Measurements from ENCODE around the gene CCDC7. TPM values are rescaled to one million over a fixed set of nuclear protein-coding genes. Genes with fewer than 3 reads are reported as not detected.
A peak's percentile ranks its signal among the peaks of the same experiment; 100 is the strongest.

CCDC7 gene
- total and polyA plus RNA-seq, 2 experiments from 2014 or later = 4.2 to 6.4 TPM

DNA sequence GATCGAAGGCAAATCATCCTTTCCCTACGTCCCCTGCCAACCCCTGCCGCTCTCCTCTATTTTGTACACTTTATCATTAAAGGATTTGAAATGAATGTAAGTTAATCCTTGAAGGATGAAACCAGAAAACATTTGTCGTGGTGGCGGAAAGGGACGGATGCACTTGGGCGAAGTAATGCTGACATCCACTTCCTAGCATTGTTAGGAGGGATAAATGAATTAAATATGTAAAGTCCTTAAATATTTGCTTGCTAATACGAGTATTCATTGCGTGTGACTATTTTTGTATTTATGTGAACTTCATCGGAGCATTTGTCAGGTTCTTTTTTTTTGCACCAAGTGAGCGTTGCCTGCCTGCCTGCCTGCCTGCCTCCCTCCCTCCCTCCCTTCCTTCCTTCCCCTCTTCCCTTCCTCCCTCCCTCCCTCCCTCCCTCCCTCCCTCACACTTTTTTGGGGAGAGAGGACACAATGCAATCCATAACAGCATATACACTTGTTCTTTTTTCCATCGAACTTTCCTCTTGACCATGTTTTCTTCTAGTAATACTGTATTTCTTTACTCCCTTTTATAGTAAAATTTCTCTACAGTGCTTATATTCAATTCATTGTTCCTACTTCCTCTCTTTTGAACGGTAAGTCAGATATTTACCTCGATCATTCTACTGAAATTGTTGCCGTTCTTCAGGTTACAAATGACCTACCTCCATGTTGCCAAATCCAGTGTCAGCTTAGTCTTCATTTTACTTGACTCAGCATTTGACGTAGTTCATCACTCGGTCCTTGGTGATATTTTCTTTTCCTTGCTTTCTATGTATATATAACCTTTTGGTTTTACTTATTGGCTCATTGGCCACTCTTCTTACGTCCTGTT, 831 bp downstream of the CCDC7 start:
- H3K27ac ChIP-seq = peak overlapping the region; percentile 94
- peak overlapping the region; percentile 50 for H3K4me3 ChIP-seq
- no peaks in the 10 kb centered on the region for H3K36me3 ChIP-seq
- H3K9me3 ChIP-seq (ENCODE audit: low read depth) = no peaks in the 10 kb centered on the region
- TF ChIP-seq CTCF (IDR thresholded peaks at IDR 0.05; ENCODE audit: low read depth, low read length) = no peak
- DNase-seq (ENCODE audit: low read depth in 1 of 2, low spot score in 1 of 2) = peak in 1 of 2 donors; percentile 55
- no peaks in the 10 kb centered on the region for H3K27me3 ChIP-seq
- H3K4me1 ChIP-seq (ENCODE audit: low read depth) = peaks cover 3% of the 10 kb centered on the region

GRCh38 chr10:32454148-32454547, 8.2 kb downstream of the CCDC7 start:
- TF ChIP-seq CTCF (IDR thresholded peaks at IDR 0.05; ENCODE audit: low read depth, low read length) = no peak

GRCh38 chr10:32459051-32459698, 13.2 kb downstream of the CCDC7 start:
- no peaks in the 10 kb centered on the region for H3K4me1 ChIP-seq (ENCODE audit: low read depth)
- no peaks in the 10 kb centered on the region for H3K36me3 ChIP-seq
- no peak overlapping the region for H3K27ac ChIP-seq
- no peak for DNase-seq (ENCODE audit: low read depth in 1 of 2, low spot score in 1 of 2)
- H3K4me3 ChIP-seq = no peak overlapping the region
- no peak for TF ChIP-seq CTCF (IDR thresholded peaks at IDR 0.05; ENCODE audit: low read depth, low read length)
- H3K27me3 ChIP-seq = no peaks in the 10 kb centered on the region
- no peaks in the 10 kb centered on the region for H3K9me3 ChIP-seq (ENCODE audit: low read depth)

More at GRCh38 chr10:32454148-32454547, 8.2 kb downstream of the CCDC7 start:
- Histone ChIP-seq H3K4me1 (ENCODE audit: low read depth) (no peaks in the 10 kb centered on the region), H3K9me3 (ENCODE audit: low read depth) (no peaks in the 10 kb centered on the region), H3K27me3 (no peaks in the 10 kb centered on the region), H3K36me3 (no peaks in the 10 kb centered on the region), H3K27ac (no peak overlapping the region), H3K4me3 (no peak overlapping the region)
- peak in 1 of 2 donors; percentile 10 for DNase-seq (ENCODE audit: low read depth in 1 of 2, low spot score in 1 of 2)

GRCh38 chr10:32461203-32461602, 15.3 kb downstream of the CCDC7 start:
- no peaks in the 10 kb centered on the region for H3K36me3 ChIP-seq
- no peaks in the 10 kb centered on the region for H3K9me3 ChIP-seq (ENCODE audit: low read depth)

GRCh38 chr10:32471232-32471631, 25.3 kb downstream of the CCDC7 start:
- Histone ChIP-seq H3K27me3 (no peaks in the 10 kb centered on the region), H3K4me1 (ENCODE audit: low read depth) (no peaks in the 10 kb centered on the region), H3K4me3 (no peak overlapping the region), H3K27ac (no peak overlapping the region), H3K9me3 (ENCODE audit: low read depth) (no peaks in the 10 kb centered on the region), H3K36me3 (no peaks in the 10 kb centered on the region)
- TF ChIP-seq CTCF (IDR thresholded peaks at IDR 0.05; ENCODE audit: low read depth, low read length) = no peak
- no peak for DNase-seq (ENCODE audit: low read depth in 1 of 2, low spot score in 1 of 2)

More at GRCh38 chr10:32461203-32461602, 15.3 kb downstream of the CCDC7 start:
- Histone ChIP-seq H3K4me1 (ENCODE audit: low read depth) (no peaks in the 10 kb centered on the region), H3K4me3 (no peak overlapping the region), H3K27ac (no peak overlapping the region), H3K27me3 (no peaks in the 10 kb centered on the region)
- no peak for DNase-seq (ENCODE audit: low read depth in 1 of 2, low spot score in 1 of 2)
- TF ChIP-seq CTCF (IDR thresholded peaks at IDR 0.05; ENCODE audit: low read depth, low read length) = no peak

All from cardiac muscle cell (in vitro differentiated cells and primary cell).